Measurements from ENCODE around the gene ARGFX.

Gene ARGFX

GRCh38 chr3:121557426-121557934 lies 10.3 kb upstream of the ARGFX start:
- TF ChIP-seq CSRNP3 (CRISPR knock-in tag; IDR thresholded peaks at IDR 0.05) (no peak), RARB (CRISPR knock-in tag; IDR thresholded peaks at IDR 0.05) (no peak), PATZ1 (CRISPR knock-in tag; IDR thresholded peaks at IDR 0.05; ENCODE audit: borderline replicate concordance) (no peak)
- ATAC-seq = no peak

DNA sequence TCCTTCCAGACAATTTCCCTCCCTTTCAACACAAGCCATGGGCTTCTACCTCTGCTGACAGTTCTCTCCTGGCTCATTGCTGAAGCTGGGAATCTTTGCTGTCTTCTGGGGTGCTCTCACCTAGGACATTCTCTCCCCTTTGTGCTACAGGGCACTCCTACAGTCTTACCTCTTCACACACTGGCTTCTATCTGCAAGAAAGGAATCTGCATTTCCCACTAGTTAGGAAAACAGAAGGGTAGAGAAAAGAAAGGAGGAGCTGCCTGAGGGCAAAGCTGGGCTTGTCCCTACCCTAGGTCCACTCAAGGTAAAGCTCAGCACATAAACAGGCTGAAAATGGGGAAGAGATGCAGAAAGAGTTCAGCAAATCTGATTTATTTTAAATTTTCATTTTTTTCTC lies 5.6 kb upstream of the ARGFX start:
- no peak for ATAC-seq
- TF ChIP-seq PPARA (CRISPR knock-in tag; IDR thresholded peaks at IDR 0.05; ENCODE audit: borderline replicate concordance) (no peak), TOX (CRISPR knock-in tag; IDR thresholded peaks at IDR 0.05; ENCODE audit: borderline replicate concordance) (no peak), ZC3H10 (CRISPR knock-in tag; IDR thresholded peaks at IDR 0.05) (no peak), BACH2 (CRISPR knock-in tag; IDR thresholded peaks at IDR 0.05; ENCODE audit: borderline replicate concordance) (no peak), OSR1 (CRISPR knock-in tag; IDR thresholded peaks at IDR 0.05) (no peak), SNAI2 (CRISPR knock-in tag; IDR thresholded peaks at IDR 0.05) (no peak)

GRCh38 chr3:121566773-121567172 lies 976 bp upstream of the ARGFX start:
- no peak for ATAC-seq
- TF ChIP-seq GLIS3 (CRISPR knock-in tag; IDR thresholded peaks at IDR 0.05) (no peak), PATZ1 (CRISPR knock-in tag; IDR thresholded peaks at IDR 0.05; ENCODE audit: borderline replicate concordance) (no peak), SNAI2 (CRISPR knock-in tag; IDR thresholded peaks at IDR 0.05) (no peak), TOX (CRISPR knock-in tag; IDR thresholded peaks at IDR 0.05; ENCODE audit: borderline replicate concordance) (no peak), PPARA (CRISPR knock-in tag; IDR thresholded peaks at IDR 0.05; ENCODE audit: borderline replicate concordance) (no peak), ZNF8 (CRISPR knock-in tag; IDR thresholded peaks at IDR 0.05) (no peak), BACH2 (CRISPR knock-in tag; IDR thresholded peaks at IDR 0.05; ENCODE audit: borderline replicate concordance) (no peak), ZC3H10 (CRISPR knock-in tag; IDR thresholded peaks at IDR 0.05) (no peak)

- ATAC-seq = no peak
- TF ChIP-seq, protein P1, sequence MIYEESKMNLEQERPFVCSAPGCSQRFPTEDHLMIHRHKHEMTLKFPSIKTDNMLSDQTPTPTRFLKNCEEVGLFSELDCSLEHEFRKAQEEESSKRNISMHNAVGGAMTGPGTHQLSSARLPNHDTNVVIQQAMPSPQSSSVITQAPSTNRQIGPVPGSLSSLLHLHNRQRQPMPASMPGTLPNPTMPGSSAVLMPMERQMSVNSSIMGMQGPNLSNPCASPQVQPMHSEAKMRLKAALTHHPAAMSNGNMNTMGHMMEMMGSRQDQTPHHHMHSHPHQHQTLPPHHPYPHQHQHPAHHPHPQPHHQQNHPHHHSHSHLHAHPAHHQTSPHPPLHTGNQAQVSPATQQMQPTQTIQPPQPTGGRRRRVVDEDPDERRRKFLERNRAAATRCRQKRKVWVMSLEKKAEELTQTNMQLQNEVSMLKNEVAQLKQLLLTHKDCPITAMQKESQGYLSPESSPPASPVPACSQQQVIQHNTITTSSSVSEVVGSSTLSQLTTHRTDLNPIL (CRISPR knock-in tag; IDR thresholded peaks at IDR 0.05; ENCODE audit: low read depth) = no peak
- no peak for TF ChIP-seq CSDC2 (CRISPR knock-in tag; IDR thresholded peaks at IDR 0.05)
- no peak for TF ChIP-seq TSHZ2 (CRISPR knock-in tag; IDR thresholded peaks at IDR 0.05)
- TF ChIP-seq ISL1 (CRISPR knock-in tag; IDR thresholded peaks at IDR 0.05) = no peak
- no peak for TF ChIP-seq ZNF565 (CRISPR knock-in tag; conservative IDR thresholded peaks at IDR 0.05; ENCODE audit: low read depth)
- no peak for TF ChIP-seq ESRRG (CRISPR knock-in tag; IDR thresholded peaks at IDR 0.05)
- no peak for TF ChIP-seq SNAI2 (CRISPR knock-in tag; IDR thresholded peaks at IDR 0.05)
- no peak for TF ChIP-seq CSRNP3 (CRISPR knock-in tag; IDR thresholded peaks at IDR 0.05)
- no peak for TF ChIP-seq PPARA (CRISPR knock-in tag; IDR thresholded peaks at IDR 0.05; ENCODE audit: borderline replicate concordance)
- TF ChIP-seq RARB (CRISPR knock-in tag; IDR thresholded peaks at IDR 0.05) = no peak
- TF ChIP-seq, protein P2, sequence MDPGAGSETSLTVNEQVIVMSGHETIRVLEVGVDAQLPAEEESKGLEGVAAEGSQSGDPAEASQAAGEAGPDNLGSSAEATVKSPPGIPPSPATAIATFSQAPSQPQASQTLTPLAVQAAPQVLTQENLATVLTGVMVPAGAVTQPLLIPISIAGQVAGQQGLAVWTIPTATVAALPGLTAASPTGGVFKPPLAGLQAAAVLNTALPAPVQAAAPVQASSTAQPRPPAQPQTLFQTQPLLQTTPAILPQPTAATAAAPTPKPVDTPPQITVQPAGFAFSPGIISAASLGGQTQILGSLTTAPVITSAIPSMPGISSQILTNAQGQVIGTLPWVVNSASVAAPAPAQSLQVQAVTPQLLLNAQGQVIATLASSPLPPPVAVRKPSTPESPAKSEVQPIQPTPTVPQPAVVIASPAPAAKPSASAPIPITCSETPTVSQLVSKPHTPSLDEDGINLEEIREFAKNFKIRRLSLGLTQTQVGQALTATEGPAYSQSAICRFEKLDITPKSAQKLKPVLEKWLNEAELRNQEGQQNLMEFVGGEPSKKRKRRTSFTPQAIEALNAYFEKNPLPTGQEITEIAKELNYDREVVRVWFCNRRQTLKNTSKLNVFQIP (CRISPR knock-in tag; IDR thresholded peaks at IDR 0.05; ENCODE audit: borderline replicate concordance, low read depth) = no peak
- no peak for TF ChIP-seq TOX (CRISPR knock-in tag; IDR thresholded peaks at IDR 0.05; ENCODE audit: borderline replicate concordance)
- TF ChIP-seq TCF4 (CRISPR knock-in tag; IDR thresholded peaks at IDR 0.05; ENCODE audit: borderline replicate concordance) = no peak
- TF ChIP-seq ZC3H10 (CRISPR knock-in tag; IDR thresholded peaks at IDR 0.05) = no peak
- no peak for TF ChIP-seq BACH2 (CRISPR knock-in tag; IDR thresholded peaks at IDR 0.05; ENCODE audit: borderline replicate concordance)
- TF ChIP-seq GLIS3 (CRISPR knock-in tag; IDR thresholded peaks at IDR 0.05) = no peak
- no peak for TF ChIP-seq ZFP30 (CRISPR knock-in tag; IDR thresholded peaks at IDR 0.05)
- TF ChIP-seq OSR1 (CRISPR knock-in tag; IDR thresholded peaks at IDR 0.05) = no peak
Observed at GRCh38 chr3:121574449-121574848, 6.7 kb downstream of the ARGFX start.

All from SK-N-SH treated with all-trans-retinoic acid at 6 μM for 48 hours (cell line).